Peyer's patch (tissue), 4 donors: Measurements from ENCODE around the gene CRTAP.

ENCODE experiments used
- CTCF ChIP-seq, 6 experiments: fragments of 450-650 bp in 4 of 6; fragments of 200-600 bp in 2 of 6; sonication (generic) in 1 of 6; IDR thresholded peaks; one replicate each; pipeline ENCODE4 v1.5.1; 2017 to 2019; ENCODE audit warnings: antibody characterized with exemption in 6 of 6, mild to moderate bottlenecking in 3 of 6, moderate library complexity in 1 of 6
- POLR2A ChIP-seq, 2 donors: fragments of 450-650 bp; IDR thresholded peaks; one replicate each; pipeline ENCODE4 v1.5.1; 2017; ENCODE audit warnings: antibody characterized with exemption in 2 of 2, mild to moderate bottlenecking in 2 of 2, moderate library complexity in 2 of 2

- TF ChIP-seq CTCF (IDR thresholded peaks at IDR 0.05) (no peak), POLR2A (IDR thresholded peaks at IDR 0.05) (no peak)
Measured at GRCh38 chr3:33067484-33067883, 46.3 kb upstream of the CRTAP start.
